Testis (tissue), 3 donors: ENCODE results near the gene MYO1E. TPM values are rescaled to one million over a fixed set of nuclear protein-coding genes. Genes with fewer than 3 reads are reported as not detected.

Experiments used
- DNase-seq: peaks from one replicate; pipeline ENCODE4 v3.0.0-alpha.2; 2019
- H3K27ac ChIP-seq, 2 donors: fragments of 200-600 bp; sonication (generic); one replicate each; pipeline ENCODE4 v1.5.1; 2019
- H3K27me3 ChIP-seq: fragments of 200-600 bp; sonication (generic); one replicate; pipeline ENCODE4 v1.5.1; 2019
- H3K36me3 ChIP-seq: fragments of 200-600 bp; sonication (generic); one replicate; pipeline ENCODE4 v1.5.1; 2017; ENCODE audit warnings: low read depth; ENCODE audit errors: missing control alignments
- H3K4me1 ChIP-seq: fragments of 200-600 bp; sonication (generic); one replicate; pipeline ENCODE4 v1.5.1; 2019
- H3K4me3 ChIP-seq, 2 donors: fragments of 200-600 bp; sonication (generic); one replicate each; pipeline ENCODE4 v1.5.1; 2017 to 2019
- H3K9me3 ChIP-seq: fragments of 200-600 bp; sonication (generic); one replicate; pipeline ENCODE4 v1.5.1; 2017
- CTCF ChIP-seq, 3 experiments: fragments of 450-650 bp in 2 of 3; fragments of 200-600 bp in 1 of 3; sonication (generic) in 1 of 3; IDR thresholded peaks; one replicate each; pipeline ENCODE4 v1.5.1; 2016 to 2019; ENCODE audit warnings: antibody characterized with exemption in 3 of 3, mild to moderate bottlenecking in 2 of 3, moderate library complexity in 1 of 3
- POLR2A ChIP-seq: fragments of 450-650 bp; IDR thresholded peaks from one replicate; pipeline ENCODE4 v1.6.1; 2017; ENCODE audit warnings: antibody characterized with exemption, mild to moderate bottlenecking, moderate library complexity
- WGBS, 2 donors: methylation state at CpG; one replicate each; pipeline ENCODE4 v1.1.5; 2018; 5-methylcytosine and 5-hydroxymethylcytosine counted together
- intact Hi-C: fragments of 100-400 bp; cut with DNase I; formaldehyde crosslinking; loops from one replicate; pipeline ENCODE4 v1.15.1; 2023; ENCODE audit warnings: low total_unique reads
- polyA plus RNA-seq: library from polyadenylated mRNA; stranded (reverse); fragments of 350-450 nt; fragmentation: Illumina TruSeq; extraction: RNeasy Lipid Tissue Mini Kit (QIAGEN cat#74804); gene quantifications from one replicate; pipeline ENCODE4 v1.2.3, GENCODE V29; 2014; ENCODE audit warnings: low read depth, low replicate concordance; ENCODE audit not compliant: insufficient read depth
- total RNA-seq, 2 donors: library from RNA; depleted of rRNA; stranded (reverse); fragments of >200 nt; gene quantifications; one replicate each; pipeline ENCODE4 v1.2.3, GENCODE V29; 2016

Gene MYO1E
- total and polyA plus RNA-seq, 3 donors from 2014 or later = 14.3 to 23.4 (median 22.5) TPM

- no peaks in the 10 kb centered on the region for H3K4me1 ChIP-seq
- H3K27me3 ChIP-seq = no peaks in the 10 kb centered on the region
- H3K36me3 ChIP-seq = no peaks in the 10 kb centered on the region
- TF ChIP-seq CTCF (IDR thresholded peaks at IDR 0.05) (no peak), POLR2A (no peak)
- no peak overlapping the region for H3K4me3 ChIP-seq
- 79 to 88% methylated on average over 1 of the region's 1 CpG for WGBS, 2 donors
- H3K9me3 ChIP-seq = no peaks in the 10 kb centered on the region
- intact Hi-C loops = no loop called here
- no peak for DNase-seq
- H3K27ac ChIP-seq = no peak overlapping the region
Observed at GRCh38 chr15:59350421-59350732, 22.3 kb downstream of the MYO1E start.

GRCh38 chr15:59349680-59350420 is 22.8 kb downstream of the MYO1E start:
- Histone ChIP-seq H3K4me1 (no peaks in the 10 kb centered on the region), H3K36me3 (no peaks in the 10 kb centered on the region), H3K9me3 (no peaks in the 10 kb centered on the region), H3K27ac (no peak overlapping the region), H3K4me3 (no peak overlapping the region), H3K27me3 (no peaks in the 10 kb centered on the region)
- intact Hi-C loops = no loop called here
- TF ChIP-seq CTCF (IDR thresholded peaks at IDR 0.05) (no peak), POLR2A (no peak)
- 76 to 90% methylated on average over 4 of the region's 4 CpGs for WGBS, 2 donors
- no peak for DNase-seq

- Histone ChIP-seq H3K27me3 (no peaks in the 10 kb centered on the region), H3K4me3 (no peak overlapping the region), H3K4me1 (no peaks in the 10 kb centered on the region), H3K9me3 (no peaks in the 10 kb centered on the region), H3K27ac (no peak overlapping the region), H3K36me3 (no peaks in the 10 kb centered on the region)
- intact Hi-C loops = no loop called here
- WGBS, 2 donors = 85 to 86% methylated on average over 5 of the region's 5 CpGs
- no peak for DNase-seq
- TF ChIP-seq CTCF (IDR thresholded peaks at IDR 0.05) = no peak
- no peak for TF ChIP-seq POLR2A
Observed at GRCh38 chr15:59347915-59348314, 24.8 kb downstream of the MYO1E start.

- TF ChIP-seq POLR2A = no peak
- no peak for TF ChIP-seq CTCF (IDR thresholded peaks at IDR 0.05)
- no peaks in the 10 kb centered on the region for H3K9me3 ChIP-seq
- no peaks in the 10 kb centered on the region for H3K4me1 ChIP-seq
- intact Hi-C loops = no loop called here
- 88 to 95% methylated on average over 12 of the region's 12 CpGs for WGBS, 2 donors
- no peaks in the 10 kb centered on the region for H3K36me3 ChIP-seq
- DNase-seq = no peak
- no peak overlapping the region for H3K4me3 ChIP-seq
- no peak overlapping the region for H3K27ac ChIP-seq
- no peaks in the 10 kb centered on the region for H3K27me3 ChIP-seq
Observed at GRCh38 chr15:59346951-59347350, 25.7 kb downstream of the MYO1E start.

GRCh38 chr15:59345326-59345725 is 27.3 kb downstream of the MYO1E start:
- no peaks in the 10 kb centered on the region for H3K9me3 ChIP-seq
- no peak for DNase-seq
- intact Hi-C loops = no loop called here
- H3K4me1 ChIP-seq = no peaks in the 10 kb centered on the region
- H3K27ac ChIP-seq = no peak overlapping the region
- TF ChIP-seq POLR2A = no peak
- TF ChIP-seq CTCF (IDR thresholded peaks at IDR 0.05) = no peak
- no peaks in the 10 kb centered on the region for H3K36me3 ChIP-seq
- no peaks in the 10 kb centered on the region for H3K27me3 ChIP-seq
- no peak overlapping the region for H3K4me3 ChIP-seq
